GM21576 (cell line): Measurements from ENCODE around the gene COBL.

Experiments
- ATAC-seq: cut with Tn5 transposase; IDR thresholded peaks from one replicate; pipeline ENCODE4 v1.9.1; 2021; ENCODE audit warnings: mild to moderate bottlenecking, moderate library complexity; ENCODE audit not compliant: unreplicated experiment

Gene COBL, protein sequence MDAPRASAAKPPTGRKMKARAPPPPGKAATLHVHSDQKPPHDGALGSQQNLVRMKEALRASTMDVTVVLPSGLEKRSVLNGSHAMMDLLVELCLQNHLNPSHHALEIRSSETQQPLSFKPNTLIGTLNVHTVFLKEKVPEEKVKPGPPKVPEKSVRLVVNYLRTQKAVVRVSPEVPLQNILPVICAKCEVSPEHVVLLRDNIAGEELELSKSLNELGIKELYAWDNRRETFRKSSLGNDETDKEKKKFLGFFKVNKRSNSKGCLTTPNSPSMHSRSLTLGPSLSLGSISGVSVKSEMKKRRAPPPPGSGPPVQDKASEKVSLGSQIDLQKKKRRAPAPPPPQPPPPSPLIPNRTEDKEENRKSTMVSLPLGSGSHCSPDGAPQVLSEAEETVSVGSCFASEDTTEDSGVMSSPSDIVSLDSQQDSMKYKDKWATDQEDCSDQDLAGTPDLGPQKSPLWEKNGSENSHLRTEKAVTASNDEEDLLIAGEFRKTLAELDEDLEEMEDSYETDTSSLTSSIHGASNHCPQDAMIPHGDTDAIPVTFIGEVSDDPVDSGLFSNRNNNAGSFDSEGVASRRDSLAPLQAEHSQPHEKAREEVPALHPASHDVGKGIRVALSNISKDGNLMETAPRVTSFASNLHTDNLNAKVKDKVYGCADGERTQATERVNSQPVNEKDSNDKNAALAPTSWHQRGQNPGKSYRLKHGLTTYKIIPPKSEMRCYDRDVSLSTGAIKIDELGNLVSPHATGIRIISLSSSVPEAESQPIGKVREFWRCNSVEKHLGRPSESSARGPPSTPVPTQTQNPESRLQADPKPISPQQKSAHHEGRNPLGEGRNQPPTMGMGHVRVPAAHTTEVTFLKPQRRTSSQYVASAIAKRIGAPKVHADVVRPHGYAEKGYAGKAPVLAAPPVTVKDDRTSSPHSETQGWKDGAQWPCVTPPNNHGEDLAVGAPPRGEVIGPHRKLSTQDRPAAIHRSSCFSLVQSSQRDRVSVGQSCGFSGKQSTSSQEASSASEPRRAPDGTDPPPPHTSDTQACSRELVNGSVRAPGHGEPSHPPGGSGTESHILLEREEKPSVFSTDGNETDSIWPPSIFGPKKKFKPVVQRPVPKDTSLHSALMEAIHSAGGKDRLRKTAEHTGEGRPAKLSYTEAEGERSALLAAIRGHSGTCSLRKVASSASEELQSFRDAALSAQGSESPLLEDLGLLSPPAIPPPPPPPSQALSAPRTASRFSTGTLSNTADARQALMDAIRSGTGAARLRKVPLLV

DNA sequence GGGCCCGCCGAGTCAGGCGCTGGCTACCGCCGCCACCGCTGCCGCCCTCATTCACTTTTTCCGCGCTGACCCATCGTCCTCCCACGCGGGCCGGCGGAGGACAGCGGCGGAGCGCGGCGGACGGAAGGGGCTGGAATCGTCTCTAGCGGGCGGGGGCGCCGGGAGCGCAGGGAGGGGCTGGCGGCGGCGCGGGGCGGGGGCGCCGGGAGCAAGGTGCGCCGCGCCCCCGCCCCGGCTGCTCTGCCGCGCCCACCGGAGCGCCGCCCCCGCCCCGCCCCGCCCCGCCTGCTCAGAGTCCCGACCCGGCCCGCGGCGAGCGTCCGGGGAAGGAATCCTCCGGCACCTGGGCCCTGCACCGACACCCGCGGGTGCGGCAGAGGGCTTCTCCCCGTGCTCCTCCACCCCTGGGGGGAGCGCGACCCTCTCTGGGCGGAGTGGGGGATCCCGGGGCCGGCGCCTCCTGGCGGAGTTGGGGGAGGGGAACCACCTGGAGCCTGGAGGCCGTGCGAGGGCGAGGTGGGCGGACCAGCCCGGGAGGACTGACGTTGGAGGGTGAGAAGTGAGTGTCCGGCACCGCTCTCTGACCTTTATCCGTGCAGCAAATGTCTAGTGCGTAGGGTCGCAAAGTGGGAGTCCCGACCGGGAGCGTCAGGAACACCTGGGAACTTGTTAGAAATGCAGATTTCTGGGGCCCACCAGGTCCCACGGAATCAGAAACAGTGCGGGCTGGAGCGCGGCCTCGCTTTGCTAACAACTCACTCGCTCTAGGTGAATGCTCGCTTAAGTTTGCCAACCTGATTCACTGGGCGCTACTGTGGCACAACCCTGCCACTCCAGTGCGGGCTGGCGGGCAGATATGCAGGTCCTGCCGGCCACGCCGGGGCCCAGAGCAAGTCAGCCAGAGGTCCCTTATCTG is at the start of gene COBL:
TSS of gene COBL (minus strand) at position 144 of the 916 bp plus-strand sequence. CDS start 176 bp downstream, outside the sequence.
- ATAC-seq, result no peak

DNA sequence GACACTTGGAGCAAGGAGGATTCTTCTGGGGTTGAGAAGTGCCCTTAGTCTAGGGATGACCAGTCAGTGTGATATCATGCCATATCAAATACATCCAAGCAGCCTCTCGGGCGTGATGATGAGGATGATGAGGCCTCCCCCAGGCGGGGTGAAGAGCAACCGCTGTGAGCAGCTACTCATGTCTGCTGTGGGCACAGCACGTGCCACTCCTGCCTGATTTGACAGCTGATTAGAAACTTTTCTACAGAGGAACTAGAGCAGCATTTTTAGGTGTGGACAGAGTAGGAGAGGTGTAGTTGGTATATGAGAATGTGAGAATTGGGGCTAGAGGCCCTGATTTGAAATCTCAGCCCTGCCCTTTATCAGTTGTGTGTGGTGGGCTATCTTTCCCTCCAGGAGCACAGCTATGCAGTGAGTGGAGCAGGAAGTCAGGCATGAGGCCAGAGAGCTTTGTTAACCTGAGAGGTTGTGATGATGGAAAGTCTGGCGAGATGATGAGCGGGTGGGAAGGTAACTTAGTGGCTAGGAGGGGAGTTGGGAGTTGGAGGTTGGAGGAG is 49.6 kb upstream of the COBL start:
- ATAC-seq, result no peak

DNA sequence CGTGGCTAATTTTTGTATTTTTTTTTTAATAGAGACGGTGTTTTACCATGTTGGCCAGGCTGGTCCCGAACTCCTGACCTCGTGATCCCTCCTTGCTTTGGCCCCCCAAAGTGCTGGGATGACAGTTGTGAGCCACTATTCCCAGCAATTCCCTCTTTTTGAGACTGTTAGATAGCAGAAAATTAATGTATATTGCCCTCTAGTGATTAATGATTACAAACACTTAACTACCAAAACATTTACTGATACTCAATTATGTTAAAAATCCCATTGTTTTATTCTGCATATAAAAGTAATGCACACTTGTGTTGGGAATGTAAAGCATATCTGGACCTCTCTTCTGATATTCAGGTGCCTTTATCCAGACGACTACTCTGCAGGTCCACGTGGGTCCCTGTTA is 41.2 kb upstream of the COBL start:
- ATAC-seq, result no peak

DNA sequence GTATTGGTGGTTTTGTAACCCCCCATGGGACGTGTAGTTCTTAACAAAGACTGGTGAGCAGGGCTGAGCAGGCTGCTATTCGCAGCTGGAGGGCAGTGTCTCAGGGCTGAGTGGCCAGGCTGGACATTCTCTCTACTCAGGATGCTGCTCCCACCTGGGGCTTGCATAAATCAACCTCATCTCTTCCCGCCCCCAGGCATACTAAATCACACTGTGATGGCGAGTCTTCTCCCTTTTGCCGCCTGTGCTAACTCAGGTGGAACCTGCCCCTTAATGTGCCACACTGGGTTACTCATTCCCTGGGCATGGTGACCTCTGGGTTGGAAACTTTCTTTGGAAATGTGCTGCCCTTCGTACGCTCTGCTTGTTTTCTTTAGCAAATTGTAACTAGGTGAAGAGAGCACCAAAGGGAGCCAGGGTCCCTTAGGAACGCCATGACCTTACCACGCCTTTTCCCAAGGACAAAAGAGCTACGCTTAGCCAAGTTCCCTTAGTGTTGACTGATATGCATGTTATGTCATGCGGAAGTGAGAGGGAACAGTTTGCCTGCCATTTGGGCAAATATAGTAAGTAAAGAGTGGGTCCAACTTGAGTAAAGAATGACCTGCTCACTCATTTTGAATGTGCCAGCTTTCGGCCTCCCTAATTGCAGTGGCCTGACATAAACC is 40.4 kb upstream of the COBL start:
- no peak for ATAC-seq

DNA sequence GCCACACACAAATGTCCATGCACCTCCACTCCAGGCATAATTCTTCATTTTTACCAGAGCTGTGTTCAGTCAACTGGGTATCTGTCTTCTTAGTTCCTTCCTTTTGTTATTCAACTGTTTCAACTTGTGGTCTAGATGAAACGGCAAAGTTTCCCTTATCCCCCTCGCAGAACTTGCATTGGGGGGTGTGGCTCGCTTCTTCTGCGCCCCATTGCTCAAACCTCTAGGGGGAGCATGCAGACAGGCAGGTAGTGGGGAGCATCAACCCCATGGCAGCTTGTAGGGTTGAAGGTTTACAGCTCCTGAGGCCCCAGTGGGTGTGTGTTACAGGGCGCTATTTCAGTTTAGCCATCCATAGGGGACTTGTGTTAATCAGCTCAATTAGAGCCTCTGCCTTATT is 38.3 kb upstream of the COBL start:
- no peak for ATAC-seq

DNA sequence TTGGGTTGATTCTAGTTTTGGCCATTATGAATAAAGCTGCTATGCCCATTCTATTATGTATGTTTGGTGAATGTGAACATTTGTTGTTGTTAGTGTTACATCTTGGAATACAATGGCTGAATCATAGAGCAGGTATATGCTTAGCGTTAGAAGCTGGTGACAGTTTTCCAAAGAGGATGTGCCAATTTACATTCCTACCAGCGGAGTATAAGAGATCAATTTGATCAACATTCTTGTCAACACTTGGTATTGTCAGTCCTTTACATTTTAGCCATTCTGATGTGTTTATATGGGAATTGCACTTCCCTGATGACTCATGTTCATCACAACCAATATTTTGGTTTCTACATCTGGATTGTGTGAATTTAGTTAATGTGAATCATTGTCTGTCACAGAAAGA is 37.8 kb upstream of the COBL start:
- no peak for ATAC-seq

DNA sequence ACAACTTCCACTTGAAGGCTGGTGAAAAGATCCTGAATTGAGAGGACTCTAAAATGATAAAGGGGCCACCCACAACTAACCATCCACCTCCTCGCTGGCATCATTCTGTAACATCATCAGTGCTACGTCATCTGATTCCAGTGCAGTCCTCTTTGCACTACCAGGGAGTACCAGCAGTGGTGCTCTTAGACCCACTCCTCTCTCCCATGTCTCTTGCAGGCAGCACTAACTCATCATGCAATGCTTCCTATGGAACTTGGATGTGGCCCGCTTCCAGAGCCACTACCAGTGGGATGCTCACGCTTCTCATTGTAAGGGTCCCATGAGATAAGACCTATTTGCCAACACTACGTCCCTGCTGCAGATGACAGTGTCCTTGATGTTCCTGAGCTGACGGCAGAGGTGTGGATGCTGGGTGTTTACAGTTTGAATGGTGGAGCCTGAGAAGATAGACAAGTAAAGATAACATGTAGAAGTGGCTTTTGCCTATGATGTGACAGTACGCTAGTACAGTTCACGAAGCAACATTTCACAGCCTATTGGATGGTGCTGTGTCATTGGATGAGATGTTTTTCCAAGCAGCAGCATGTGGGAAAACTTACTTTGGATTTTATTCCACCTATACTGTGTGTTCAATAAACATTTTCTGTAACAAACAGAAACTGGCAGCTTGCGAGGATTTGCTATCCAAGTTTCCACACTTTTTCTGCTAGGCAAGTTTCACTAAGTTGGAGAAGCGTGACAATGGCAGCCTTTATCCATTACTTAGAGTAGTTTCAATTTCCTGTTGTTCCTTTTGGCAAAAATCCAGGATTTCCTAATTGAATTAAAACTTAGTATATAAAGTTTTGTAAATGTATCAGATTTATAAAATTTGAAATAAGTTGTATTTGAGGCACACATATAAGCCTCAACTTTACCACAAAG is 35.8 kb upstream of the COBL start:
- no peak for ATAC-seq

DNA sequence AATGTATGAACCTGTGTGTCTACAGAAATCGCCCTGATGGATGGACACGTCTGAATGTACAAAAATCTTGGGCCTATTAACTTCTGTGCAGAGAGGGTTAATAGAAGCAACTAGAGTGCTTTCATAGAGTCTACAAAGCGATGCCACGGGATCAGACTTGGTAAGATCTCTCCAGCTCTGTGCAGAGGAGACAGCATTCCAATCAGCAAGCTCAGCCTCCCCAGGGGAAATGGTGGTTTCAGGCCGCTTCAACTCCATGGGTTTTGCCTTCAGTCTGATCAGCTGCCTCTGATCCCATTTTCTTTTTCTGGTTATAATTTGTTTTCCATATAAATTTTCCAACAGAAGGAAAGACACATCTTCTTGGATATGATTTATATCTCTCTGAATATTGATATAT is 35.1 kb upstream of the COBL start:
- ATAC-seq, result no peak

DNA sequence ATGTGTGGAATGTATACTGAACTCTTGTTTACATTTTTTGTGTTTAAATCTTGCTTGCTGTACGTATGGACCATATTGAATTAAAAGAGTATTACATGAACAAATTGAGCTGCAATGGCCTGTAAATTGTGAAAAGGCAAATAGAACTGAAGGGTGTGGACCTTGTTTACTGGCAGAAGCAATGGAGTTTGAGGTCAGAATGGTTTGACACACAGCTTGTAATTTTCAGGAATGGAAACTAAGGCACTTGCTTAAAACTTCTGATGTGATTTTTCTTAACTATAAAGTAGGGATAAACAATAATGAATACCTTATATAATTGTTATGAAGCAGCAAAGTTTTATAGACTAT is 33.9 kb upstream of the COBL start:
- no peak for ATAC-seq

DNA sequence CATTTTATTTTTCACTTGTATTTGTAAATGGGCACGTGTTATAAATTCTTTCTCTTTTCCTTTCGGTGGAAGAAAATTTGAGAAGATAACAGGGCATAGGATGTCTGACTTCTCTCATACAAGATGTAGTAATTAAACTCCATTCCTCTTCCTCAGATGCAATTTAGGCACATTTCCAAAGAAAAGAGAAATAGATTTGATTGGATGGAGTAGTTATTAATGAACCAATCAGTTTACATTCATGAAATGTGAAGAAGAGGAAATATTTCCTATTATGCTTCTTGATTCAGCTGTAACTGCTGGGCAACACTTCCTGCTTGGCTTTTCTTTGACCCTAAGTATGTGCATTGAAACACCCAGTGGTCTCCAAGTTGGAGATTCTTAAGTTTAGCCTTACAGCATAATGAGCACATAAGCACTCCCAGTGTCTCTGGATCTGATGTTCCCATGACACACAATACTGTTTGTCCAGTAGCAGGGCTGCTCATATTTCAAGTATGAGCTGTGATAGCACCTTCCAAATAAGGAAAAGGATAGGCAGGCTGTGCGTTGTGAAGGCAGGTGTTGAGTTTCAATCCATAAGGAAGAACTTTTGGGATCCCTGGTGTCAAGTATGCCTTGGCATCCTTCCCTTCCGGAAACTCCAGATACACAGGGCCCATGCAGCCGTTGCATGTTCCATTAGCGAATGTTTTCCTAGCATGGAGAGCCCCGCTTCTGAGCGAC is 33.4 kb upstream of the COBL start:
- ATAC-seq, result no peak

DNA sequence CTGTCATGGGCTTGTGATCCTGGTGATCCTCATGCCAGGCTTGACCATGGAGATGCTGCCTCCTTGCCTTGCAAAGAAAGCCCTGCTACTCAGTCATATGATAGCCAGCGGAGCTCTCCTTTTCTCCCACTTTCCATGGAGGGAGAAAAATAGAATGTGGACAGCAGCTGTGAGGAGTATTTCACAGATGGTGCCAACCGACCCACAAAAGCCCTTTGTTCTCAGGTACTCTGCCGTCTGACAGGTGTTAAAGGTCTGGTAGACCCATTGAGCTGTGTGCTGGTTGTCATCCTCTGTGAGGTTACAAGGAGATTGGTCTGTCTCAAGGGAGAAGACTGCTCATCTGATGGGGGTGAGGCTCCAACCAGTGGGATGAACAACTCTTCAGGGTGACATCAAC is 29.5 kb upstream of the COBL start:
- ATAC-seq, result no peak

DNA sequence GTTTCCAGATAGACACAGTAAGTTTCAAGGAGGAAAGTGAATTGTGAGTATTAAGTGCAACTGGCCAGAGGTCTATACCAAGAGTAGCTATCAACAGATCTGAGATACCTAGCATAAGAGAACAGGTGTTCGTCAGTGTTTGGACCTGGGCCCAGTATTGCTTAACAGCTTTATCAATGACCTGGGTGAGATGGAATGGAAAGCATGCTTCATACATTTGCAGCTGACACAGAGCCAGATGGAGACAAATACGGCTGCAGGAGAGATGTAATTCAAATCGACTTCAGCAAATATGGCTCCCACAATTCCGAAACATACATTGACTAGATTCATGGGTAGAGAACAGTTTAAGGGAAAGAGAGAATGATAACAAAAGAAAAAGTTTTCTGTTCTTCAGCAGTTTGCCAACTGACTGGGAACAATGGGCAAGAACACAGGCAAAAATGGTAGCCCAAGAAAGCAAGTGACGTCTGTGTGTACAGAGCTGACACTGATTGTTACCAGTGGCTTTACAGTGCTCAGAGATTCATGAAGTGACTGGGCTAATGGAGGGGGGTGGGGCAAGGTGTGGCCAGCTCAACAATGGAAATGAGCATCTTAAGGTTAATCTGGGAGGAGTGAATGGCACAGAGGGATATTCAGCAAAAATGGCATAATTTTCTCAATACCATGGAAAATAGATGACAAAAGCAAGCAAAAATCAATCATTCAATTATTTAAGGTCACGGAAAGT is 28.0 kb upstream of the COBL start:
- ATAC-seq, result no peak

DNA sequence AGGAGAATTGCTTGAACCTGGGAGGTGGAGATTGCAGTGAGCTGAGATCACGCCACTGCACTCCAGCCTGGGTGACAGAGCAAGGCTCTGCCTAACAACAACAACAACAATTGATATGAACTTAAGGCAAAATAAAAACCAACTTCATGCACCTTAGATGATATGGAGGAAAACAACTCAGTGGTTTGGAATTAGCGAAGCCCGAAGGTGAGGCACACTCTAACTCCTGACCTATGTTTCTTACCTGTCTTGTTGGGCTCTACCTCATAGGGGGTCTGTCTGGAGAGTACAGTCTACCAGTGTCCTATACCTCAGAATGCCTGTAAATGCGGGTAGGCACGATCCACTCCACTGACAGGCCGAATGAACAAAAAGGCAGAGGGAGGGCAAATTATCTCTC is 24.3 kb upstream of the COBL start:
- ATAC-seq, result no peak

DNA sequence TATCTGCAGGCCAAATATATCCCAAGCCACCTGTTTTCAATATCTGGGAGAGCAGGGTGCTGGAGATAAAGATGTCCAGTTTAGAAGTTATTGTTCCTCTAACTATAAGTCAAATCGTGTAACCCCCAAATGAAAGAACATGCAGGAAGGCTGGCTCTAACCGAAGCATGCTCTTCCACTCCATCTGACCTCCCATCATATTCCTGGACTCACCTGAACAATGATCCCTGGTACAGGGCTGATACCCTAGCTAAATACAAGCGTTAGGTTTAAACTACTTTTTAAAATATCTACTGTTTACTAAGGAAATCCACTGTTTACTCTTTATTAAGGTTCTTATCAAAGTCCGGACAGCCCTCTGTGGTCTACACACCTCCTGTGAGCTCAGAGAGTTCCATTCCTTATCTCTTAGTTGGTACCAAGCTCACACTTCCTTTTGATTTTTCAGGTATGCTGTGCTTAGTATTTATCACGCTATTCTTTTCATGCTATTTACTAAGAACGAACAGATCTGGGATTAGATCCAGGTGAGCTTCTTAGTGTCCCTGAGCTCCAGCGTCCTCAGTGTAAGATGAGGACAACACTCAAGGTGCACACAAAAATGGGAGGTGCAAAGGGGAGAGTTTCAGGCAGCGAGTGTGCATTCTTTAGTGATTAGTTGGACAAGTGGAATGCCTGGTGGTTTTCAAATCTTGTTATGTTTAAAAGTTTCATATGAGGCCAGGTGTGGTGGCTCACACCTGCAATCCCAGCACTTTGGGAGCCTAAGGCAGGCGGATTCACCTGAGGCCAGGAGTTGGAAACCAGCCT is 23.6 kb upstream of the COBL start:
- no peak for ATAC-seq

DNA sequence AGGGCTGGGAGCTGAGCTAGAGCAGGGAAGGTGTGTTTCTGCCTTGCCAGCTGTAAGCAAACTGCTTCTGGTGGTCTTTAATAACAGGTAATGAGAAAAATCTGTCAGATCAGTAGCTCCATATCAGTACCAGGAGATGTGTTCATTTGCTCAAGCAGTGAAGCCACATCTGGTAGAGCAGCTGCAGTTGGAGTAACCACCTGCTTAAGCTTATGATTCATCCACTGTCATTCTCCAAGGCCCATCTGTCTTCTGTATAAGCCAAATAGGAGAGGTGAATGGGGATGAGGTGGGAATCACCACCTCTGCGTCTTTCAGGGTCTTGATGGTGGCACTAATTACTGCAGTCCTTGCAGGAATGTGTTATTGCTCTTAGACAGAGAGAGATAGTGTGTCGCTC is 18.4 kb upstream of the COBL start:
- no peak for ATAC-seq

DNA sequence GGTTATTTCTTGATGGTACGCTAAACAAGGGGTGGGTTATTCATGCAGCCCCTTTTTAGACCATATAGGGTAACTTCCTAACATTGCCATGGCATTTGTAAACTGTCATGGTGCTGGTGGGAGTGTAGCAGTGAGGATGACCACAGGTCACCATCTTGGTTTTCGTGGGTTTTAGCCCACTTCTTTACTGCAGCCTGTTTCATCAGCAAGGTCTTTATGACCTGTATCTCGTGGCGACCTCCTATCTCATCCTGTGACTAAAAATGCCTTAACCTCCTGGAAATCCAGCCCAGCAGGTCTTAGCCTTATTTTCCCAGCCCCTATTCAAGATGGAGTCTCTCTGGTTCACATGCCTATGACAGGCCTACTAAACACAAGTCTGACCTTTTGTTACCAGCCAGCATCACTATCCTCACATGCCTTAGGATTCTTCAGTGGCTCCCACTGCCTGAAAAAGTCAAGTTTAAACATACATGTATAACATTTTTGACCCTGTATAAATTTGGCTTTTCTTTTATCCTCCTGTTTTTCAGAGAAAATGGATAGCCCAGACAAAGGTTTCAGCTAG is 13.2 kb upstream of the COBL start:
- no peak for ATAC-seq
